SHP77 (cell line): Measurements from ENCODE around the gene EFCAB13.
"Not testable (repeated sequence)": the region's sequence is repeated elsewhere in the genome, so short reads cannot be mapped to it uniquely, and the experiment has no call there.

Experiments used
- DNase-seq, 2 experiments: peaks; one replicate each; lab custom pipeline; 2025; lab: John Stamatoyannopoulos, UW

The EFCAB13 gene

DNA sequence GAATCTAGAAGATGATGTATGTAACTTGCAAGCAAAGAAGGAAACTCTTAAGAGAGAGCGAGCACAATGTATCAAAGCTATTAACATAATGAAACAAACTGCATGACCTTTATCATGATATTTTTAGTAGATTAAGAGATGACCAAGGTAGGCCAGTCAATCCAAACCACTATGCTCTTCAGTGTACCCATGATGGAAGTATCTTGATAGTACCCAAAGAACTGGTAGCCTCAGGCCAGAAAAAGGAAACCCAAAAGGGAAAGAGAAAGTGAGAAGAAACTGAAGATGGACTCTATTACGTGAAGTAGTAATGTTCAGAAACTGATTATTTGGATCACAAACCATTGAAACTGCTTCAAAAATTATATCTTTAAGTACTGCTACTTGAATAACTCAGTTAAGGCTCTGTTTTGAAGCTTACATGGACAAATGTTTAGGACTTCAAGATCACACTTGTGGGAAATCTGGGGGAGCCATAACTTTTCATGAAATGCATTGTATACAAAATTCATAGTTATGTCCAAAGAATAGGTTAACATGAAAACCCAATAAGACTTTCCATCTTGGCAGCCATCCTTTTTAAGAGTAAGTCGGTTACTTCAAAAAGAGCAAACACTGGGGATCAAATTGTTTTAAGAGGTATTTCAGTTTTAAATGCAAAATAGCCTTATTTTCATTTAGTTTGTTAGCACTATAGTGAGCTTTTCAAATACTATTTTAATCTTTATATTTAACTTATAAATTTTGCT, 102.3 kb downstream of the EFCAB13 start:
- not testable (repeated sequence) for DNase-seq

GRCh38 chr17:47427985-47428384, 104.2 kb downstream of the EFCAB13 start:
- DNase-seq = no peak

GRCh38 chr17:47432240-47432639, 108.5 kb downstream of the EFCAB13 start:
- not testable (repeated sequence) for DNase-seq

DNA sequence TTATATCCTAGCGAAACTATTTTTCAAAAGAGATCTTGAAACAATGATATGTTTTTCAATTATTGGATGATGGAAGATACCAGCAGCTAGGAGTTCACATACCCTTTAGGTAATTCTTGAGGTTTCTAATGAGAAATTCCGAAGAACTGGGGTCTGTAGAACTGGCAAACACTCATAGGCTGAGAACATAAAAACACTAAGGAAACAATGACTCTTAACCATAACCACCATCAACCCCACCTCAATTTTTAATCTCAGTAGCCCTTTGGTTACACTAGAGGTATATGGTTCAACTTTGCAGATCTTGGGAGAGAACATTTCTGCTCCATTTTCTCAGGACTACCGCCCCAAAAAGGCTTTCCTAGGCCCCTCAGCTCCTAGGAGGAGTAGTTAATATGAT, 141.4 kb downstream of the EFCAB13 start:
- no peak for DNase-seq

- DNase-seq = not testable (repeated sequence)
Observed at GRCh38 chr17:47466976-47467375, 143.2 kb downstream of the EFCAB13 start.

DNA sequence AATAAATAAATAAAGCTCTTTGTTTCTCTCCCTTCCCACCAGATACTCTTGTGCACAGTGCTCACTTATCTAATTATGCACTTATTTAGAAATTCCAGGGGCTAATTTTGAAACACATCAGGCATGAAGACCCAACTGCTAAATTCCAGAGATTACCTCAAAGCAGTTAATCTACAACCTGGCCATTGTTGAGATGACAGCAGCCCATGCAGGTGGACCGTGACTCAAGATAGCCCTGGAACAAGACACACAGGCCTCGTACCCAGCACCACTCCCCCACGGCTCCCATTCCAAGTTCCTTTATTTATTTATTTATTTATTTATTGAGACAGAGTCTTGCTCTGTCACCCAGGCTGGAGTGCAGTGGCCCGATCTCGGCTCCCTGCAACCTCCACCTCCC, 147.1 kb downstream of the EFCAB13 start:
- DNase-seq = no peak

- DNase-seq = not testable (repeated sequence)
Observed at GRCh38 chr17:47472073-47472472, 148.3 kb downstream of the EFCAB13 start.
